OCI-LY1 (cell line): ENCODE data around the gene NOCT.

Experiments used
- CTCF ChIP-seq: fragments of 200-600 bp; sonication (generic), shearing (Covaris generic); IDR thresholded peaks from 2 replicates; pipeline ENCODE4 v1.5.1; 2017; ENCODE audit warnings: mild to moderate bottlenecking, antibody characterized with exemption, low read length, moderate library complexity, mixed read lengths
- EZH2 ChIP-seq: fragments of 200-600 bp; sonication (generic), shearing (Covaris generic); IDR thresholded peaks from 2 replicates; pipeline ENCODE4 v1.8.0; 2017; ENCODE audit warnings: borderline replicate concordance, mixed run types, mild to moderate bottlenecking, antibody characterized with exemption, low read length, moderate library complexity, mixed read lengths

DNA sequence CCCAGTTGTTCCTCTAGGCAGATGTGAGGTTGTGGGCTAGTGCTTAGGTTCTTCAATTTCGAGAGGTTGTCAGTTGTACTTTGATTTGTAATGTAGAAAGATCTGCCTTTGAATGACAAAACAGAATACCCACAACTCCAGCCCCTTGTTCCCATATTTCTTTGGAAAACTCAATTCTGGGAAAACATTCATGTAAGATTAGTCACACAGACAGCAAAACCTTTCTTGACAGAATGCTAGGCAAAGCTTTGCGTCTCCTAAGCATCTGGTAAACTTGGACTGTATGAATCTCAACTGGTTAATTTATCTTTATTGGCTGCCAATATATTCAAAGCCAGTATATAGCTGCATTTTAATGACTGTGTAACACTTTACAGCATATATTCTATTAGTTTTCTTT is 34.9 kb downstream of the NOCT start:
- TF ChIP-seq CTCF (no peak), EZH2 (no peak)
